Keratinocyte (primary cell): ENCODE measurements around the gene OR2F1. TPM values are rescaled to one million over a fixed set of nuclear protein-coding genes. Genes with fewer than 3 reads are reported as not detected.

ENCODE experiments used
- DNase-seq: peaks from one replicate; pipeline ENCODE4 v3.0.0-alpha.2; 2011; ENCODE audit warnings: low read depth, missing footprints, low spot score
- FAIRE-seq: peaks from 2 replicates; lab custom pipeline; 2011; peaks lifted over from hg19 to GRCh38; lab: Jason Lieb, UNC
- H2AFZ ChIP-seq: 2 replicates; pipeline ENCODE4 v1.6.0; 2012; ENCODE audit warnings: low read length, control low read depth, inconsistent platforms; ENCODE audit not compliant: control insufficient read depth
- H3K27ac ChIP-seq: 2 replicates; pipeline ENCODE4 v1.5.1; 2011; ENCODE audit warnings: low read length; ENCODE audit not compliant: control insufficient read depth, insufficient read depth
- H3K27me3 ChIP-seq: 3 replicates; pipeline ENCODE4 v1.6.0; 2011; ENCODE audit warnings: low read length; ENCODE audit not compliant: control insufficient read depth, insufficient read depth; ENCODE audit errors: extremely low read depth
- H3K36me3 ChIP-seq, 2 experiments: 2 replicates in 1 of 2; 3 replicates in 1 of 2; pipeline ENCODE4 v1.5.1; 2011; ENCODE audit warnings: low read length in 2 of 2, mild to moderate bottlenecking in 1 of 2; ENCODE audit not compliant: control insufficient read depth in 2 of 2, insufficient read depth in 2 of 2; ENCODE audit errors: extremely low read depth in 1 of 2
- H3K4me1 ChIP-seq: 3 replicates; pipeline ENCODE4 v1.5.1; 2011; ENCODE audit warnings: low read length; ENCODE audit not compliant: control insufficient read depth, insufficient read depth; ENCODE audit errors: extremely low read depth
- H3K4me2 ChIP-seq: 3 replicates; pipeline ENCODE4 v1.6.0; 2011; ENCODE audit warnings: low read depth, low read length; ENCODE audit not compliant: control insufficient read depth, insufficient read depth; ENCODE audit errors: extremely low read depth
- H3K4me3 ChIP-seq, 3 experiments: fragments of 200-600 bp in 1 of 3; sonication (generic) in 1 of 3; 2 replicates in 2 of 3; 3 replicates in 1 of 3; pipeline ENCODE4 v1.5.1; 2011 to 2016; ENCODE audit warnings: low read length in 3 of 3, mild to moderate bottlenecking in 3 of 3, control low read depth in 2 of 3, inconsistent platforms in 1 of 3, low read depth in 1 of 3, mixed read lengths in 1 of 3, mixed run types in 1 of 3, moderate library complexity in 1 of 3; ENCODE audit not compliant: control insufficient read depth in 2 of 3, insufficient read depth in 2 of 3; ENCODE audit errors: extremely low read depth in 1 of 3
- H3K79me2 ChIP-seq: 2 replicates; pipeline ENCODE4 v1.6.0; 2012; ENCODE audit warnings: low read length; ENCODE audit not compliant: control insufficient read depth, insufficient read depth
- H3K9ac ChIP-seq: 3 replicates; pipeline ENCODE4 v1.6.0; 2011; ENCODE audit warnings: low read length; ENCODE audit not compliant: control insufficient read depth, insufficient read depth; ENCODE audit errors: extremely low read depth
- H3K9me1 ChIP-seq: 3 replicates; pipeline ENCODE4 v1.6.0; 2011; ENCODE audit warnings: low read length; ENCODE audit not compliant: control insufficient read depth, insufficient read depth; ENCODE audit errors: extremely low read depth
- H3K9me3 ChIP-seq: 2 replicates; pipeline ENCODE4 v1.5.1; 2012; ENCODE audit warnings: low read depth, low read length; ENCODE audit not compliant: control insufficient read depth
- H4K20me1 ChIP-seq: 3 replicates; pipeline ENCODE4 v1.6.0; 2011; ENCODE audit warnings: low read length; ENCODE audit not compliant: control insufficient read depth, insufficient read depth; ENCODE audit errors: extremely low read depth
- CTCF ChIP-seq, 3 experiments: IDR thresholded peaks in 1 of 3; conservative IDR thresholded peaks in 1 of 3; optimal IDR thresholded peaks in 1 of 3; 2 replicates in 2 of 3; 3 replicates in 1 of 3; pipeline versions ENCODE3 to v1.5.1; 2011; ENCODE audit warnings: low read length in 3 of 3, mild to moderate bottlenecking in 3 of 3, moderate library complexity in 2 of 3, control low read depth in 1 of 3, inconsistent platforms in 1 of 3; ENCODE audit not compliant: insufficient read depth in 2 of 3; ENCODE audit errors: extremely low read depth in 1 of 3
- EZH2 ChIP-seq: IDR thresholded peaks from one replicate; pipeline ENCODE4 v1.6.1; 2012; ENCODE audit warnings: inconsistent platforms, mild to moderate bottlenecking, low read length, moderate library complexity
- dilution Hi-C: fragments of 300-500 bp; cut with MboI; formaldehyde crosslinking; loops from one replicate; pipeline ENCODE4 v1.7.0; 2020; ENCODE audit warnings: low sequenced_read_pairs; ENCODE audit not compliant: extremely low pct_ligation_motif_present
- polyA plus RNA-seq, 5 experiments: library from polyadenylated mRNA; depleted of rRNA in 3 of 5; stranded (reverse) in 3 of 5; stranded (forward) in 1 of 5; unstranded in 1 of 5; fragments of >200 nt; gene quantifications; 1 replicate in 1 of 5; 2 replicates in 3 of 5; 3 replicates in 1 of 5; pipeline versions ENCODE4 v1.2.1 to v1.2.3, GENCODE V29; 2011 to 2012; ENCODE audit warnings: missing spikeins in 2 of 5, low read depth in 1 of 5, low replicate concordance in 1 of 5

The OR2F1 gene
- polyA plus RNA-seq, 1 donor (not counting 4 experiments of a cell fraction or from before 2014, with no cell fraction given) = not detected

GRCh38 chr7:144000020-144000419, 45.4 kb downstream of the OR2F1 start, which contains the start of gene OR6B1:
OR6B1 (plus strand) TSS chr7:144000320; CDS start chr7:144003997, 3,677 bp downstream.
- Histone ChIP-seq H3K4me1 (no peaks in the 10 kb centered on the region), H3K79me2 (no peaks in the 10 kb centered on the region), H3K9ac (no peak within 1 kb of the TSS), H2AFZ (no peak within 1 kb of the TSS), H3K27ac (no peak within 1 kb of the TSS), H3K4me3 (no peak within 1 kb of the TSS), H3K9me3 (no peaks in the 10 kb centered on the region), H3K4me2 (no peak within 1 kb of the TSS), H3K9me1 (no peaks in the 10 kb centered on the region), H4K20me1 (no peaks in the 10 kb centered on the region), H3K36me3 (no peaks in the 10 kb centered on the region), H3K27me3 (no peaks in the 10 kb centered on the region)
- TF ChIP-seq CTCF (optimal IDR thresholded peaks at IDR 0.05 in 1 of 3, IDR thresholded peaks at IDR 0.05 in 1 of 3, conservative IDR thresholded peaks at IDR 0.05 in 1 of 3; ENCODE audit: extremely low read depth in 1 of 3, insufficient read depth in 2 of 3, low read length in 3 of 3) = no peak
- TF ChIP-seq EZH2 = no peak
- no peak for FAIRE-seq
- dilution Hi-C loops = no loop called here
- DNase-seq = no peak

DNA sequence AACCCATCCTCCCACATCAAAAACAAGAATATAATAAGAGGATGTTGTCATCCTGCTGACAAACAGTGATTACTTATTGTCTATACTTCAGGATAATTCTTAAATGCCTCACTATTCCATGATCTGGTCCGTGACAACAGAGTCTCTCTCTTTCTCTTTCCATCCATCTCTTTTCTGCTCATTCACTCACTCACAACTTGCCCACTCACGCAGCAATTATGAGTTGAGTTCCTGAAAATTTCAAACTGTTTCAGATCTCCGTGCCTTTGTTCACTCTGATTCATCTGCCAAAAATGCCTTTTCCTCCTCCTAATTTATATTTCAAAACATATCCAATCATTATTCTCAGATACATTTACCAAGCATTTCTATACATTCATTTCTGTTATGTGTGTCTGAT, 46.9 kb downstream of the OR2F1 start:
- Histone ChIP-seq H2AFZ (no peak overlapping the region), H3K9me1 (no peaks in the 10 kb centered on the region), H4K20me1 (no peaks in the 10 kb centered on the region), H3K9me3 (no peaks in the 10 kb centered on the region), H3K4me2 (no peak overlapping the region), H3K9ac (no peak overlapping the region), H3K27me3 (no peaks in the 10 kb centered on the region), H3K4me1 (no peaks in the 10 kb centered on the region), H3K4me3 (no peak overlapping the region), H3K36me3 (no peaks in the 10 kb centered on the region), H3K79me2 (no peaks in the 10 kb centered on the region), H3K27ac (no peak overlapping the region)
- TF ChIP-seq CTCF (optimal IDR thresholded peaks at IDR 0.05 in 1 of 3, IDR thresholded peaks at IDR 0.05 in 1 of 3, conservative IDR thresholded peaks at IDR 0.05 in 1 of 3; ENCODE audit: extremely low read depth in 1 of 3, insufficient read depth in 2 of 3, low read length in 3 of 3) (no peak), EZH2 (no peak)
- dilution Hi-C loops = no loop called here
- no peak for FAIRE-seq
- DNase-seq = no peak
